ENCODE measurements around the gene NOL11. TPM values are rescaled to one million over a fixed set of nuclear protein-coding genes. Genes with fewer than 3 reads are reported as not detected.

NOL11 gene
- total RNA-seq, 1 experiment from 2014 or later, result 66.4 TPM

GRCh38 chr17:67725373-67725791 lies 7.6 kb downstream of the NOL11 start (continued):
- no peak for TF ChIP-seq ZNF532 (CRISPR knock-in tag; IDR thresholded peaks at IDR 0.05; ENCODE audit: borderline replicate concordance)
- TF ChIP-seq GABPB1 (CRISPR knock-in tag; IDR thresholded peaks at IDR 0.05), result no peak

GRCh38 chr17:67725807-67726206 lies 8.1 kb downstream of the NOL11 start:
- H3K27me3 Mint-ChIP-seq (ENCODE audit: low read depth), result no peaks in the 10 kb centered on the region
- no peak overlapping the region for H3K4me3 Mint-ChIP-seq
- ChIA-PET CTCF (no interaction called here), POLR2A (no interaction called here)
- no peak overlapping the region for H3K27ac Mint-ChIP-seq
- ATAC-seq (no peak), DNase-seq (ENCODE audit: low spot score) (no peak)
- no peaks in the 10 kb centered on the region for H3K9me3 Mint-ChIP-seq
- H3K4me1 Mint-ChIP-seq, result no peaks in the 10 kb centered on the region
- H3K36me3 Mint-ChIP-seq, result peaks cover 89% of the 10 kb centered on the region
- TF ChIP-seq TP53 (CRISPR knock-in tag; IDR thresholded peaks at IDR 0.05) (no peak), ERG (CRISPR knock-in tag; IDR thresholded peaks at IDR 0.05) (no peak), ZMAT4 (CRISPR knock-in tag; IDR thresholded peaks at IDR 0.05) (no peak), CREM (CRISPR knock-in tag; IDR thresholded peaks at IDR 0.05) (no peak), ZBTB43 (CRISPR knock-in tag; IDR thresholded peaks at IDR 0.05) (no peak), ZBTB21 (CRISPR knock-in tag; IDR thresholded peaks at IDR 0.05; ENCODE audit: borderline replicate concordance) (no peak), MXD4 (CRISPR knock-in tag; IDR thresholded peaks at IDR 0.05; ENCODE audit: borderline replicate concordance) (no peak), ZNF232 (CRISPR knock-in tag; IDR thresholded peaks at IDR 0.05) (no peak), SP1 (CRISPR knock-in tag; conservative IDR thresholded peaks at IDR 0.05) (no peak), ZNF281 (CRISPR knock-in tag; IDR thresholded peaks at IDR 0.05) (no peak), ZSCAN18 (CRISPR knock-in tag; IDR thresholded peaks at IDR 0.05) (no peak), PRRX2 (CRISPR knock-in tag; IDR thresholded peaks at IDR 0.05) (no peak), IRF1 (CRISPR knock-in tag; IDR thresholded peaks at IDR 0.05) (no peak), ZNF396 (CRISPR knock-in tag; IDR thresholded peaks at IDR 0.05; ENCODE audit: borderline replicate concordance) (no peak), PRDM15 (CRISPR knock-in tag; IDR thresholded peaks at IDR 0.05) (no peak)

All from WTC11 (cell line).